Measurements from ENCODE around the gene ANO7. TPM values are rescaled to one million over a fixed set of nuclear protein-coding genes. Genes with fewer than 3 reads are reported as not detected.
A peak's percentile ranks its signal among the peaks of the same experiment; 100 is the strongest.

The ANO7 gene
- total and polyA plus RNA-seq, 2 of the 13 experiments (the other 11 are each of a cell fraction or from before 2014, with no cell fraction given): 4.1 to 4.9 TPM

- no peak for TF ChIP-seq ZNF883 (CRISPR knock-in tag; IDR thresholded peaks at IDR 0.05; ENCODE audit: not compliant biosample characterization)
- TF ChIP-seq ZNF570 (CRISPR knock-in tag; IDR thresholded peaks at IDR 0.05; ENCODE audit: borderline replicate concordance): peak; percentile 69; the same call in 1 of the 2 replicates
- peak; percentile 80; the same call in 1 of the 2 replicates for TF ChIP-seq LBX2 (CRISPR knock-in tag; IDR thresholded peaks at IDR 0.05; ENCODE audit: borderline replicate concordance)
- TF ChIP-seq, protein P1, sequence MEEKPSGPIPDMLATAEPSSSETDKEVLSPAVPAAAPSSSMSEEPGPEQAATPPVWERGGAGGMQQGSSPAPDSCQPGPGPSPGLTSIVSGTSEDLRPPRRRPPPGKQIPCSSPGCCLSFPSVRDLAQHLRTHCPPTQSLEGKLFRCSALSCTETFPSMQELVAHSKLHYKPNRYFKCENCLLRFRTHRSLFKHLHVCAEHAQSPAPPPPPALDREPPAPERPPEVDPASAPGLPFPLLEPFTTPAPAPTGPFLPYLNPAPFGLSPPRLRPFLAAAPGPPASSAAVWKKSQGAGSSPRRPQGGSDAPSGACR (CRISPR knock-in tag; IDR thresholded peaks at IDR 0.05): no peak
- TF ChIP-seq CREB1 (IDR thresholded peaks at IDR 0.05): no peak
- no peak for TF ChIP-seq CREB1 (CRISPR knock-in tag; IDR thresholded peaks at IDR 0.05)
- TF ChIP-seq ZNF879 (CRISPR knock-in tag; IDR thresholded peaks at IDR 0.05): peak; percentile 95
- TF ChIP-seq ZNF724P (CRISPR knock-in tag; IDR thresholded peaks at IDR 0.05; ENCODE audit: borderline replicate concordance): peak; percentile 82; the same call in 1 of the 2 replicates
- TF ChIP-seq ZNF235 (CRISPR knock-in tag; IDR thresholded peaks at IDR 0.05; ENCODE audit: borderline replicate concordance): no peak
- peak; percentile 23; the same call in 1 of the 2 replicates for TF ChIP-seq SPEN (CRISPR knock-in tag; IDR thresholded peaks at IDR 0.05; ENCODE audit: low read depth)
- TF ChIP-seq PITX1 (CRISPR knock-in tag; IDR thresholded peaks at IDR 0.05): no peak; the same call in 1 of the 2 replicates
- TF ChIP-seq ATF7 (IDR thresholded peaks at IDR 0.05): no peak
- TF ChIP-seq ATF7 (CRISPR knock-in tag; IDR thresholded peaks at IDR 0.05): no peak
- TF ChIP-seq FUBP1 (CRISPR knock-in tag; IDR thresholded peaks at IDR 0.05; ENCODE audit: borderline replicate concordance): no peak
- TF ChIP-seq ZNF329 (CRISPR knock-in tag; IDR thresholded peaks at IDR 0.05; ENCODE audit: low read depth): no peak
- TF ChIP-seq MLLT10 (CRISPR knock-in tag; IDR thresholded peaks at IDR 0.05): no peak
- TF ChIP-seq, protein P2, sequence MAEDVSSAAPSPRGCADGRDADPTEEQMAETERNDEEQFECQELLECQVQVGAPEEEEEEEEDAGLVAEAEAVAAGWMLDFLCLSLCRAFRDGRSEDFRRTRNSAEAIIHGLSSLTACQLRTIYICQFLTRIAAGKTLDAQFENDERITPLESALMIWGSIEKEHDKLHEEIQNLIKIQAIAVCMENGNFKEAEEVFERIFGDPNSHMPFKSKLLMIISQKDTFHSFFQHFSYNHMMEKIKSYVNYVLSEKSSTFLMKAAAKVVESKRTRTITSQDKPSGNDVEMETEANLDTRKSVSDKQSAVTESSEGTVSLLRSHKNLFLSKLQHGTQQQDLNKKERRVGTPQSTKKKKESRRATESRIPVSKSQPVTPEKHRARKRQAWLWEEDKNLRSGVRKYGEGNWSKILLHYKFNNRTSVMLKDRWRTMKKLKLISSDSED (CRISPR knock-in tag; IDR thresholded peaks at IDR 0.05): peak; percentile 76
- TF ChIP-seq FOXO1 (CRISPR knock-in tag; IDR thresholded peaks at IDR 0.05): 0 out of 2 replicates have a peak, but pooled peaks have one; percentile 14
- no peak for TF ChIP-seq ZKSCAN5 (CRISPR knock-in tag; IDR thresholded peaks at IDR 0.05)
- peak; percentile 71; the same call in 1 of the 3 replicates for TF ChIP-seq MXI1 (IDR thresholded peaks at IDR 0.05; ENCODE audit: borderline replicate concordance, low read depth, low read length)
- peak; percentile 92; the same call in 1 of the 2 replicates for TF ChIP-seq CHCHD3 (CRISPR knock-in tag; IDR thresholded peaks at IDR 0.05)
- TF ChIP-seq KLF15 (CRISPR knock-in tag; IDR thresholded peaks at IDR 0.05; ENCODE audit: borderline replicate concordance): peak; percentile 89; the same call in 1 of the 2 replicates
- TF ChIP-seq JDP2 (CRISPR knock-in tag; IDR thresholded peaks at IDR 0.05; ENCODE audit: borderline replicate concordance): no peak; the same call in 1 of the 2 replicates
- no peak for TF ChIP-seq ZSCAN25 (CRISPR knock-in tag; IDR thresholded peaks at IDR 0.05)
- no peak for TF ChIP-seq ASH2L (IDR thresholded peaks at IDR 0.05; ENCODE audit: insufficient read length, low read depth, low read length)
- no peak for TF ChIP-seq ZNF354B (CRISPR knock-in tag; IDR thresholded peaks at IDR 0.05)
Observed at GRCh38 chr2:241218131-241219029, 29.9 kb downstream of the ANO7 start (continued).
